Stimulated activated CD8-positive, alpha-beta memory T cell treated with anti-CD3 and anti-CD28 coated beads, Interleukin-2, amount 100 ng/mL, for 1 hour (primary cell): Measurements from ENCODE around the gene ZNF524.

Experiments used
- DNase-seq, 2 donors: peaks; one replicate each; pipeline ENCODE4 v3.0.0-alpha.2; 2020; ENCODE audit warnings: low read depth in 2 of 2

Gene ZNF524

DNA sequence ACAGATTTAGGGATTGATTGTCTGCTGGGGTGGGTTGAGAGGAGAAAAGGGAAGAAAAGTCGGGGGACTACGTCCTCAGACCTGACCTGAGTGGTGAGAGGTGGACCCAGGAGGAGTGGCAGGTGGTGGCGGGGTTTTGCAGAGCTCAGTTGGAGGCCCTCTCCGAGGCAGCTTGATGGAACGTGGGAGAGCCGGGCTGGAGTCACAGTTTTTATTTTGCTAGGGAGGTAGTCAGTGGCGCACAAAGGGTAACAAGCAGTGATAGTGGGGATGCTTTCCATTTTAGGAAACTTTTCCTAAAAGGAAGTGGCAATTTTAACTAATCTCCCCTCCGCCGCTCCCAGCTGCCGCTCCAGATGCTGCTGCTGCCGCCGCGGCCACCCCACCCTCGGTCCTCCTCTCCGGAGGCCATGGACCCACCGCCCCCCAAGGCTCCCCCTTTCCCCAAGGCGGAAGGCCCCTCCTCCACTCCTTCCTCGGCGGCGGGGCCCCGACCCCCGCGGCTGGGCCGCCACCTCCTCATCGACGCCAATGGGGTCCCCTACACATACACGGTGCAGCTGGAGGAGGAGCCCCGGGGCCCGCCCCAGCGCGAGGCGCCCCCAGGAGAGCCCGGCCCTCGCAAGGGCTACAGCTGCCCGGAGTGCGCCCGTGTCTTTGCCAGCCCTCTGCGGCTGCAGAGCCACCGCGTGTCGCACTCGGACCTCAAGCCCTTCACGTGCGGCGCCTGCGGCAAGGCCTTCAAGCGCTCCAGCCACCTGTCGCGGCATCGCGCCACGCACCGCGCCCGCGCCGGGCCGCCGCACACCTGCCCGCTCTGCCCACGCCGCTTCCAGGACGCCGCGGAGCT is 42.3 kb downstream of the ZNF524 start:
- no peak for DNase-seq

GRCh38 chr19:55643003-55643886 is 43.2 kb downstream of the ZNF524 start, which contains the start of gene ZNF581:
ZNF581 (plus strand) TSS chr19:55643649; CDS start chr19:55644572, 923 bp downstream.
- DNase-seq: peak in 1 of 2 donors; percentile 58

GRCh38 chr19:55643887-55644176 is 43.7 kb downstream of the ZNF524 start:
- DNase-seq: no peak

- DNase-seq: no peak
These were observed 44.2 kb downstream of the ZNF524 start for GRCh38 chr19:55644191-55644833.

DNA sequence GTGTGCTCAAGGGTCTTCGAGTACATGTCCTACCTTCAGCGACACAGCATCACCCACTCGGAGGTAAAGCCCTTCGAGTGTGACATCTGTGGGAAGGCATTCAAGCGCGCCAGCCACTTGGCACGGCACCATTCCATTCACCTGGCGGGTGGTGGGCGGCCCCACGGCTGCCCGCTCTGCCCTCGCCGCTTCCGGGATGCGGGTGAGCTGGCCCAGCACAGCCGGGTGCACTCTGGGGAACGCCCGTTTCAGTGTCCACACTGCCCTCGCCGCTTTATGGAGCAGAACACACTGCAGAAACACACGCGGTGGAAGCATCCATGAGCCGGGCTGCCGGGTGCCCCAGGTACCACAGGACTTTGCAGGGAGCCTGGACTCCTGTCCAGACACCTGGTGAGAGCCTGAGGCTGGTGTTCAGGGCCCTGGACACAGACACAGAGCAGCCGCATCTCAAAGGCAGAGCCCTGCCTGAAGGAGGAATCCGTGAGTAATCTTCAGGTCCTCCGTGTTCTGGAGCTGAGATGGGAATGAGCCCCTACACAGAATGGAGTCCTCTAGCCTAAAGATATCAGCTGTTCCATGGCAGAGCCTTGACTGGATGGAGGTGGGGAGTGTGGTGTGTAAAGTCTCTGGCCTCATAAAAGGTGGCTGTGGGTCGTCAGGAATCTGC is 44.9 kb downstream of the ZNF524 start:
- DNase-seq: no peak

DNA sequence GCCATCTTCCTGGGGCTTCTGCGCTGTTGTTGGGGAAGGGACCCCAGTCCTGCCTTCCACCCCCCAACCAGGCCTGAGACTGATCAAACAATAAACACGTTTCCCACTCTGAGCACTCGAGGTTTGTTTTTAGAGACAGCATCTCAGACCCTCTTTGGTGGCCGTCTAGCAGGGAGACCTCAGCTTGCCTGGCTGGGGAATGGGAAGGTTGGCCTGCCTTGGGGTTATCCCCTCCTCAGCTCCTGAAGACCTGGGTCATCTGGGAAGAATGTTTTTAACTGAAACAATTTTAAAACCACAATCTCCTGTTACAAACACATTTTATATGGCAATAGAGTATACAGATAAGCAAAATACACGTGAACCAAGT is 45.4 kb downstream of the ZNF524 start:
- DNase-seq: no peak

DNA sequence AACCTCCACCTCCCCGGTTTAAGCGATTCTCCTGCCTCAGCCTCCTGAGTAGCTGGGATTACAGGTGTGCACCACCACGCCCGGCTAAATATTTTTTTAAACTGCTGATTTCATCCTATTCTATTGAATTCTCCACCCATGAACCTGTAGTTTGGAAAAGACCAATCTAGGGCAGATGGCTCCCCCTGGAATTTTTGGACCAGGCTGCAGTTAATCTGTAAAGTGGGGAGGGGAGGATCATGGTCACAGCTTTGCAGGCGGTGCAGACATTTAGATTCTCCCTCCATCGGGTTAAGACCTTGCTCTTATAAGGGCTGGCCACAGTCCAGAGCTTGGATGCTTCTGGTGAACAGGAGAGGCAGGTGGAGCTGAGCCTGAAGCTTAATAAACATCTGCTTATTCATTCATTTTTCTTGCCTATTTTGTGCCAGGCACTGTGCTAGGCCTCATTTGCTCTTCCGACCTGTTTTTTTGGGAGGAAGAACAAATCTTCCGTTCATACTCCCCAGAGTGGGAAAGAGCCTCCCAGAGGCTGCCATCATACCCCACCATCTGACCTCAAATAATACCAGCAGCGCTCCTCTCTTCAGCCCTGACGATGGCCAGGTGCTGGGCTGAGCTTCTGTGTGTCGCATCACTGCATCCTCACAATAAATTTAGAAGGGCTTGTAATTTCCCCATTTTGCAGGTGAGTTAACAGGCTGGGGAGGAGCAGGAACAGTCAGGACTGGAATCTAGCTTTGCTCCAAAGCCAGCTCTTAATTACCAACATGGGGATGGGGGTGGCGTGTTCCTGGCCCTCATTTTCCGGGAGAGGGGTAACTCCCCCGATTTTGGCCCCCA is 47.0 kb downstream of the ZNF524 start:
- DNase-seq: no peak

DNA sequence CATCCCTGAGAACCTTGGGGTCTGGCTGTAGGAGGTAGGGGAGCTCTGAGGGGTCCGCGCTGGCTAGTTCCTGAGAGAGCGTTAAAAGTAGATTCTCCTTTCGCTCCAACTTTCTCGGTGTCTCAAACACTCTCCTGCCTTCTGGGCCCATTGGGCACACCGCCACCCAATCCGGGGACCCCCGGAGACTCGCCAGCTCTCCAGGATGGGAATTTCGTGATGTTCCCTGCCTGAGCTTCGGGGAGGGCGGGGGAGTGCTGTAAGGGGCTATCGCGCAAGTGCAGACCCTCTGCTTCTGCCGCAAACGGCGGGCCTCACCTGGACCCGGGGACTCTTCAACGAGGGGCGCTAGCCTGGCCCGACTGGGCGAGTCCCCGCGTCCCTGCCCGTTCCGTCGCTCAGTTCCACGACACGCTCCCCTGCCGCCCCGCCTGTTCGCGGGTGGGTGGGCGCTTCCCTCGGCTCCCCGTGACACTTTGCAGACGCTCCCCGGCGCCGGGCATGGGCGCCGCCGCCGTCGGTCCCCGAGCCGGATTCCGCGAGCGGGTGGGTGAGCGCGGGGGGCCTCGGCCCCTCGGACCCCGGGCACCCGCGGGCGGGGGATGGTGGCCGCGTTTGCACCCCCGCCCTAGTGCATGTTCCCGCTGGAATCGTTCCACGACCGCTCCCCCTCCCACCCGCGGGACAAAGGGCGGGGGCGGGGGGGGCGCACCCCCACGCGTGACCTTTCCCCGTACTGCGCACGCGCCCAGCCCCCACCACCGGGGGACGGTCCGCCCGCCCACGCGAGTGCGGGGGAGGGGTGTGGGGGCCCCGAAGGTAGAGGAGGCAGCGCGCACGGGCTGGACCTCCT is 47.9 kb downstream of the ZNF524 start, which contains the start of gene CCDC106:
Gene CCDC106, plus strand, starts transcription at position 481 of the 853 bp plus-strand sequence. CDS start 835 bp downstream, outside the sequence.
- DNase-seq: no peak

DNA sequence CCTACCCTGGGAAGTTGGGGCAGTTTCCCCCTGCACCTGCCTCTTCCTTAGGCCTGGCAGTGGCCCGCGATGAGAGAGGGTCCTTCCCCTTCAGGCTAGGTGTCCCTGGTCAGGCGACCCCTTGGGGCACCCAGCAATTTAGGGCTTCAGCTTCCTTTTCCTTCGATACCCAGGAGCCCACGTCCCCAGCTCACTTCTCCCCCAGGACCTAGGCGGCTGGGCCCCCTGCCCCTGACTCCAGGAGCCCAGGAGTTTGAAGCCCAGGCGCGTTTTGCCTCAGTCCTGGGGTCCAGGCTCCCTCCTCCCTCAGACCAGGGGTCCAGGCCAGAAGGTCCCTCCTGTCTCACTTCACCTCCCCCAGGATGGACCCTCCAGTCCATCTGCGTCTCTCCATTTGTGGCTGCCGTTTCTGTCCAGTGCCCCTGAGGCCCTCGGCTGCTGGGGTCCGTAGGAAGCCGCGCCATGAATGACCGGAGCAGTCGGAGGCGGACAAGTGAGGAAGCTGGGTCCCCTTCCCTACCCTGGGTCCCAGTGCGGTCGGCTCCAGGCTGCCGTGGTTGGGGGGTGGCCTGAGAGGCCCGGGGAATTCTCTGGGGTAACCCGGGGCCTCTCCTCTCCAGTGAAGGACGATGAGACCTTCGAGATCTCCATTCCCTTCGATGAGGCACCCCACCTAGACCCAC is 48.6 kb downstream of the ZNF524 start:
- no peak for DNase-seq

GRCh38 chr19:55649268-55650125 is 49.4 kb downstream of the ZNF524 start:
- DNase-seq: no peak

DNA sequence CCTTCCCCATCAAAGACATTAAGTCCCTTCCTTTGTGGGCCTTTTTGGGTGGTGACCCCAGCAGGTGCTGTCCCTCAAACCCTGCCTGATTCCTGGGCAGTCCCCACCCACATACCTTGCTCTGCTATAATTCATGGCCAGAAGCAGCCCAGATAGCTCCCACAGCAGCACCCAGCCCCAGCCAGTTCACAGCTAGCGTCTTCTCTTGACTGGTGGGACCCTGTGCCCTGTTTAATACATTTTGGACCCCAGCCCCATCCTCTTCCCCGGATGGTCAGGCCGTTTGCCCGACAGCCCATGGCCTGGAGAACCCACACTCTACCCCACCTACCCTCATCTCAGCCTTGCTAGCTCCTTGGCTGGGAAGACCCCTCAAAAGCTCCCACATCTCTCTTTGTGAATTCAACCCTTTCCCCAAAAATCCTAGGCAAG is 50.1 kb downstream of the ZNF524 start:
- no peak for DNase-seq

GRCh38 chr19:55650602-55651230 is 50.6 kb downstream of the ZNF524 start:
- no peak for DNase-seq

DNA sequence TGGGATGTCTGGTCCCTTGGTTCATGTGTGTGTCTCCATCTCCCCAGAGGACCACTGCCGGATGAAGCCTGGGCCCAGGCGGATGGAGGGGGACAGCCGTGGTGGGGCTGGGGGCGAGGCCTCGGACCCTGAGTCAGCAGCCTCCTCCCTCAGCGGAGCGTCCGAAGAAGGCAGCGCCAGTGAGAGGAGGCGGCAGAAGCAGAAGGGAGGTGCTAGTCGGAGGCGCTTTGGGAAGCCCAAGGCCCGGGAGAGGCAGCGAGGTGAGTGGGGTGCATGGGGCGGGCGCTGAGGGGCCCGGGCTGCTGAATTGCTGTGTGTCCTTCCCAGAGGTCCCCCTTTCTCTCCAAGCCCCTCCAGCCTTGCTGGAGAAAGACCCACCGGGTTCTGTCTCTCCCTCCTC is 51.1 kb downstream of the ZNF524 start:
- DNase-seq: no peak

GRCh38 chr19:55652311-55653128 is 52.4 kb downstream of the ZNF524 start:
- DNase-seq: no peak
